Measurements from ENCODE around the gene LZIC. TPM values are rescaled to one million over a fixed set of nuclear protein-coding genes. Genes with fewer than 3 reads are reported as not detected.
"Not testable (repeated sequence)": the region's sequence is repeated elsewhere in the genome, so short reads cannot be mapped to it uniquely, and the experiment has no call there.

The LZIC gene
- polyA plus RNA-seq, 1 donor (not counting 4 experiments of a cell fraction or from before 2014, with no cell fraction given) = 22.5 TPM

GRCh38 chr1:9920606-9921005, 22.6 kb downstream of the LZIC start:
- Histone ChIP-seq H3K9ac (ENCODE audit: control insufficient read depth, extremely low read depth, insufficient read depth, low read length) (no peak overlapping the region), H3K9me3 (ENCODE audit: control insufficient read depth, low read depth, low read length) (no peaks in the 10 kb centered on the region), H3K4me2 (ENCODE audit: control insufficient read depth, extremely low read depth, insufficient read depth, low read depth, low read length) (no peak overlapping the region), H3K4me3 (ENCODE audit: control insufficient read depth in 2 of 3, extremely low read depth in 1 of 3, insufficient read depth in 2 of 3, low read depth in 1 of 3, low read length in 3 of 3) (no peak overlapping the region), H3K36me3 (ENCODE audit: control insufficient read depth in 2 of 2, extremely low read depth in 1 of 2, insufficient read depth in 2 of 2, low read length in 2 of 2) (no peaks in the 10 kb centered on the region), H4K20me1 (ENCODE audit: control insufficient read depth, extremely low read depth, insufficient read depth, low read length) (no peaks in the 10 kb centered on the region), H3K27me3 (ENCODE audit: control insufficient read depth, extremely low read depth, insufficient read depth, low read length) (no peaks in the 10 kb centered on the region), H3K27ac (ENCODE audit: control insufficient read depth, insufficient read depth, low read length) (no peak overlapping the region), H3K79me2 (ENCODE audit: control insufficient read depth, insufficient read depth, low read length) (no peaks in the 10 kb centered on the region), H3K4me1 (ENCODE audit: control insufficient read depth, extremely low read depth, insufficient read depth, low read length) (no peaks in the 10 kb centered on the region), H3K9me1 (ENCODE audit: control insufficient read depth, extremely low read depth, insufficient read depth, low read length) (no peaks in the 10 kb centered on the region), H2AFZ (ENCODE audit: control insufficient read depth, low read length) (no peak overlapping the region)
- dilution Hi-C loops (cut with MboI; ENCODE audit: extremely low pct_ligation_motif_present, low sequenced_read_pairs) = no loop called here
- TF ChIP-seq EZH2 (IDR thresholded peaks at IDR 0.05; ENCODE audit: low read length) = no peak
- no peak for TF ChIP-seq CTCF (optimal IDR thresholded peaks at IDR 0.05 in 1 of 3, IDR thresholded peaks at IDR 0.05 in 1 of 3, conservative IDR thresholded peaks at IDR 0.05 in 1 of 3; ENCODE audit: extremely low read depth in 1 of 3, insufficient read depth in 2 of 3, low read length in 3 of 3)
- FAIRE-seq = no peak
- DNase-seq (ENCODE audit: low read depth, low spot score) = no peak

GRCh38 chr1:9917901-9918300, 25.3 kb downstream of the LZIC start:
- FAIRE-seq = no peak
- no peaks in the 10 kb centered on the region for H3K4me1 ChIP-seq (ENCODE audit: control insufficient read depth, extremely low read depth, insufficient read depth, low read length)
- no peaks in the 10 kb centered on the region for H3K36me3 ChIP-seq (ENCODE audit: control insufficient read depth in 2 of 2, extremely low read depth in 1 of 2, insufficient read depth in 2 of 2, low read length in 2 of 2)
- no peak for DNase-seq (ENCODE audit: low read depth, low spot score)
- no peak overlapping the region for H3K9ac ChIP-seq (ENCODE audit: control insufficient read depth, extremely low read depth, insufficient read depth, low read length)
- H3K9me1 ChIP-seq (ENCODE audit: control insufficient read depth, extremely low read depth, insufficient read depth, low read length) = no peaks in the 10 kb centered on the region
- H3K9me3 ChIP-seq (ENCODE audit: control insufficient read depth, low read depth, low read length) = no peaks in the 10 kb centered on the region
- no peak overlapping the region for H3K4me3 ChIP-seq (ENCODE audit: control insufficient read depth in 2 of 3, extremely low read depth in 1 of 3, insufficient read depth in 2 of 3, low read depth in 1 of 3, low read length in 3 of 3)
- no peak overlapping the region for H2AFZ ChIP-seq (ENCODE audit: control insufficient read depth, low read length)
- no peak overlapping the region for H3K27ac ChIP-seq (ENCODE audit: control insufficient read depth, insufficient read depth, low read length)
- H3K79me2 ChIP-seq (ENCODE audit: control insufficient read depth, insufficient read depth, low read length) = no peaks in the 10 kb centered on the region
- no peaks in the 10 kb centered on the region for H3K27me3 ChIP-seq (ENCODE audit: control insufficient read depth, extremely low read depth, insufficient read depth, low read length)
- H3K4me2 ChIP-seq (ENCODE audit: control insufficient read depth, extremely low read depth, insufficient read depth, low read depth, low read length) = no peak overlapping the region
- H4K20me1 ChIP-seq (ENCODE audit: control insufficient read depth, extremely low read depth, insufficient read depth, low read length) = no peaks in the 10 kb centered on the region
- TF ChIP-seq CTCF (optimal IDR thresholded peaks at IDR 0.05 in 1 of 3, IDR thresholded peaks at IDR 0.05 in 1 of 3, conservative IDR thresholded peaks at IDR 0.05 in 1 of 3; ENCODE audit: extremely low read depth in 1 of 3, insufficient read depth in 2 of 3, low read length in 3 of 3) (no peak), EZH2 (IDR thresholded peaks at IDR 0.05; ENCODE audit: low read length) (no peak)
- dilution Hi-C loops (cut with MboI; ENCODE audit: extremely low pct_ligation_motif_present, low sequenced_read_pairs) = no loop called here

GRCh38 chr1:9917495-9917894, 25.7 kb downstream of the LZIC start:
- dilution Hi-C loops (cut with MboI; ENCODE audit: extremely low pct_ligation_motif_present, low sequenced_read_pairs); H3K36me3 ChIP-seq (ENCODE audit: control insufficient read depth in 2 of 2, extremely low read depth in 1 of 2, insufficient read depth in 2 of 2, low read length in 2 of 2); DNase-seq (ENCODE audit: low read depth, low spot score); H3K27ac ChIP-seq (ENCODE audit: control insufficient read depth, insufficient read depth, low read length); H3K9ac ChIP-seq (ENCODE audit: control insufficient read depth, extremely low read depth, insufficient read depth, low read length); H3K9me1 ChIP-seq (ENCODE audit: control insufficient read depth, extremely low read depth, insufficient read depth, low read length); H3K9me3 ChIP-seq (ENCODE audit: control insufficient read depth, low read depth, low read length); H3K79me2 ChIP-seq (ENCODE audit: control insufficient read depth, insufficient read depth, low read length); H2AFZ ChIP-seq (ENCODE audit: control insufficient read depth, low read length); H3K4me2 ChIP-seq (ENCODE audit: control insufficient read depth, extremely low read depth, insufficient read depth, low read depth, low read length); H3K27me3 ChIP-seq (ENCODE audit: control insufficient read depth, extremely low read depth, insufficient read depth, low read length); H3K4me3 ChIP-seq (ENCODE audit: control insufficient read depth in 2 of 3, extremely low read depth in 1 of 3, insufficient read depth in 2 of 3, low read depth in 1 of 3, low read length in 3 of 3); H3K4me1 ChIP-seq (ENCODE audit: control insufficient read depth, extremely low read depth, insufficient read depth, low read length); FAIRE-seq; H4K20me1 ChIP-seq (ENCODE audit: control insufficient read depth, extremely low read depth, insufficient read depth, low read length): not testable (repeated sequence)
